Measurements from ENCODE around the gene PDZD2.
"Not testable (repeated sequence)": the region's sequence is repeated elsewhere in the genome, so short reads cannot be mapped to it uniquely, and the experiment has no call there.

DNA sequence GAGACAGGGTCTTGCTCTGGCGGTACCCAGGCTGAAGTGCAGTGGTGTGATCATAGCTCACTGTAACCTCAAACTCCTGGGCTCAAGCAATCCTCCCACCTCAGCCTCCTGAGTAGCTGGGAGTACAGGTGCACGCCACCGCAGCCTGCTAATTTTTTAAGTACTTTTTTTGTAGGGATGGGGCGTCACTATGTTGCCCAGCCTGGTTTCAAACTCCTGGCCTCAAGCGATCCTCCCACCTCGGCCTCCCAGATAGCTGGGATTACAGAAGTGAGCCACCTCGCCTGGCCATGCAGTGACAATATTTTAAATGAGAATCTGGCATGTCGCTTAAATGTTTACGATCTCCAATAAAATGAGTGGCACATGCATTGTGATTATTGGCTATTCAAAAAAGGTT is 376.3 kb downstream of the PDZD2 start:
- TF ChIP-seq ZNF274 (IDR thresholded peaks at IDR 0.05; ENCODE audit: low read depth, low read length); YY1 (IDR thresholded peaks at IDR 0.05; ENCODE audit: insufficient read depth, insufficient read length): not testable (repeated sequence)

Data from NT2/D1 (cell line).